ENCODE results near the gene FEM1B.

GRCh38 chr15:68244235-68244634, 33.3 kb upstream of the FEM1B start:
- TF ChIP-seq CTCF (IDR thresholded peaks at IDR 0.05; ENCODE audit: control extremely low read depth in 1 of 3, insufficient read depth in 1 of 3, low read depth in 1 of 3, low read length in 3 of 3) = no peak
- no peak for TF ChIP-seq TAF1 (IDR thresholded peaks at IDR 0.05; ENCODE audit: low read depth, low read length)
- no peak for TF ChIP-seq EP300 (IDR thresholded peaks at IDR 0.05; ENCODE audit: borderline replicate concordance in 1 of 2, low read depth in 2 of 2, low read length in 2 of 2)
- TF ChIP-seq CBX5 (IDR thresholded peaks at IDR 0.05; ENCODE audit: low read depth, low read length) = no peak
- no peak for TF ChIP-seq POLR2A (IDR thresholded peaks at IDR 0.05; ENCODE audit: control extremely low read depth in 1 of 2, low read depth in 2 of 2, low read length in 2 of 2)
- no peak for TF ChIP-seq SUZ12 (IDR thresholded peaks at IDR 0.05; ENCODE audit: low read length)
- no peak for TF ChIP-seq CTBP2 (IDR thresholded peaks at IDR 0.05; ENCODE audit: borderline replicate concordance, insufficient read depth, insufficient read length, low read length)

All from H1 (cell line).